Measurements from ENCODE around the gene SERTAD3. TPM values are rescaled to one million over a fixed set of nuclear protein-coding genes. Genes with fewer than 3 reads are reported as not detected.

The SERTAD3 gene
- total and polyA plus RNA-seq, 2 of the 8 experiments (the other 6 are each of a cell fraction or from before 2014, with no cell fraction given): 15.1 to 32.1 TPM

DNA sequence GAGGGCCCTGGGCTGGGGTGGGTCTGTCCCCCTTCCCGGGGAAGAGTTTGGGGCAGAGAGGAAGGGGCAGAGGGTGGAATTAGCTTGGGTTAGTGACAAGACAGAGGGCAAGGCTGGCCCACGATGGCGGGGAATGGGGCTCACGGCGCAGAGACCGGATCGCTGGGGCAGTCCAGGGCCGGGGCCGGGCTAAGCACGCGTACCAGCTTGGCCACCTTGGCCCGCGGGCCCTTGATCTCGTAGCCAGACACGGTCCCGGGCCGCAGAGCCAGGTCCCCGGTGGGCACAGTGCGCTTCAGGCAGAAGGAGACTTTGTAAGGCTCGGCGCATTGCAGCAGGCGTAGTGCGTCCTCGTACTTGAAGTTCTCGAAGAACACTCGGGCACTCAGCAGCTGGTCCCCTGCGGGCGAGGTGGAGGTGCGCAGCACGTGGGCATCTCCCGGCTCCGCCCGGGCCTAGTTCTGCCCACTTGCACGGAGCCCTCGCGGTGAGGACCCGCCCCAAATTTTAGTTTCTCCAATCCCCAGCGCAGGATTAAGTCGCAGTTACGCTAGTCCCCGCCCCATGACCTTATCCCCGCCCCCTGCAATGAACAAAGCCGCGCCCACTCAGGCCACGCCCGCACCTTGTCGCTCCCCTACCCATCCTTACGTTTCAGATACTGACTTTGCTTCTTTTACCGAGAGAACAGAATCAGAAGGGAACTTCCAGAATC is 45.6 kb downstream of the SERTAD3 start:
- peak overlapping the region; percentile 75; the same call in 1 of the 2 replicates for H2BK12ac ChIP-seq (ENCODE audit: low read depth, low read length)
- H2BK120ac ChIP-seq (replicated peaks; ENCODE audit: low read depth, low read length): no peak overlapping the region
- peaks cover 0 to 8% (median 5%) of the 10 kb centered on the region in 4 experiments; a peak in 6 of 7 replicates for H3K27me3 ChIP-seq (replicated peaks in 1 of 4; ENCODE audit: control insufficient read depth in 3 of 4, extremely low read depth in 1 of 4, insufficient read depth in 3 of 4, low read length in 3 of 4)
- peak overlapping the region in 1 of 4 experiments; percentile 17; a peak in 2 of 8 replicates for H3K4me3 ChIP-seq (ENCODE audit: extremely low read depth in 1 of 4, insufficient read depth in 2 of 4, low read depth in 3 of 4, low read length in 4 of 4)
- no peak overlapping the region for H2AK5ac ChIP-seq (ENCODE audit: low read depth, low read length)
- ChIA-PET CTCF (ENCODE audit: partially characterized antibody) (interaction anchor here (2.5 kb wide), 1 partner anchor 22 kb away, joined by 12 read pairs; no protein-coding TSS in a partner anchor), POLR2A (ENCODE audit: partially characterized antibody) (interaction anchor here (0.6 to 5.4 kb wide), 6 partner anchors 9 to 28 kb away, joined by 3 to 24 read pairs (median 5); partner anchors contain the start of gene SERTAD1)
- no peak overlapping the region for H3K27ac ChIP-seq (ENCODE audit: low read depth, low read length)
- DNase-seq (ENCODE audit: low read depth in 1 of 2, low spot score in 2 of 2) (peak in 1 of 2 experiments; percentile 86), FAIRE-seq (peak; percentile 48)
- H4K8ac ChIP-seq (ENCODE audit: extremely low read depth, insufficient read depth, low read length): no peak overlapping the region
- H3K4me2 ChIP-seq (ENCODE audit: insufficient read depth in 1 of 2, low read depth in 2 of 2, low read length in 2 of 2): peak overlapping the region; percentile 47 to 61
- no peak overlapping the region for H2AFZ ChIP-seq (ENCODE audit: low read length)
- H3K79me2 ChIP-seq (ENCODE audit: control insufficient read depth in 1 of 2, insufficient read depth in 2 of 2, low read length in 2 of 2): no peaks in the 10 kb centered on the region
- H2BK5ac ChIP-seq (ENCODE audit: low read depth, low read length): no peak overlapping the region
- no peak overlapping the region for H3K9ac ChIP-seq (replicated peaks in 1 of 4; ENCODE audit: extremely low read depth in 1 of 4, low read depth in 3 of 4, low read length in 3 of 4)
- no peak overlapping the region for H3K23ac ChIP-seq (ENCODE audit: insufficient read length)
- no peak overlapping the region for H3K14ac ChIP-seq (ENCODE audit: insufficient read length)
- no peak overlapping the region for H3K56ac ChIP-seq (replicated peaks; ENCODE audit: insufficient read length, low read depth, low read length)
- no peaks in the 10 kb centered on the region for H3K79me1 ChIP-seq (ENCODE audit: low read depth, low read length)
- no peak overlapping the region for H2BK20ac ChIP-seq (ENCODE audit: low read length)
- no peak overlapping the region for H3K4ac ChIP-seq (replicated peaks; ENCODE audit: insufficient read length, low read depth, low read length)
- peaks cover 0 to 1% of the 10 kb centered on the region in 2 experiments for H4K20me1 ChIP-seq (replicated peaks in 1 of 2; ENCODE audit: control insufficient read depth in 1 of 2, insufficient read depth in 2 of 2, low read length in 2 of 2)
- H2BK15ac ChIP-seq (ENCODE audit: low read length): peak overlapping the region; percentile 100
- 48% methylated on average over 45 of the region's 49 CpGs; no CpG with 5 or more reads in 1 of the 2 experiments for WGBS, 2 experiments (ENCODE audit: extremely low coverage in 1 of 2, insufficient coverage in 1 of 2, insufficient read length in 1 of 2, insufficient replicate concordance in 2 of 2, low coverage in 1 of 2, low lambda C conversion rate in 2 of 2, missing lambda C conversion rate in 1 of 2)
- peak overlapping the region; percentile 95 for H3K18ac ChIP-seq (ENCODE audit: extremely low read depth, low read length)
- no peaks in the 10 kb centered on the region for H3K36me3 ChIP-seq (ENCODE audit: control insufficient read depth in 2 of 4, insufficient read depth in 4 of 4, low read length in 3 of 4)
- H4K91ac ChIP-seq (replicated peaks; ENCODE audit: insufficient read length, low read length): no peak overlapping the region
- no peak overlapping the region for H4K5ac ChIP-seq (ENCODE audit: insufficient read length, low read depth, low read length)
- H3K23me2 ChIP-seq (ENCODE audit: low read depth, low read length): peaks cover 3% of the 10 kb centered on the region; the same call in 1 of the 2 replicates
- no peaks in the 10 kb centered on the region for H3K9me3 ChIP-seq (ENCODE audit: insufficient read depth in 2 of 2, low read depth in 1 of 2, low read length in 1 of 2)
- peaks cover 0 to 5% (median 4%) of the 10 kb centered on the region in 4 experiments; a peak in 5 of 7 replicates for H3K4me1 ChIP-seq (replicated peaks in 1 of 4; ENCODE audit: control insufficient read depth in 3 of 4, insufficient read depth in 4 of 4, low read length in 3 of 4)
- TF ChIP-seq RNF2 (IDR thresholded peaks at IDR 0.05; ENCODE audit: borderline replicate concordance, low read depth, low read length, missing control alignments, poor library complexity, severe bottlenecking) (no peak), FOSL1 (IDR thresholded peaks at IDR 0.05; ENCODE audit: insufficient read depth, low read depth, low read length) (no peak), SAP30 (IDR thresholded peaks at IDR 0.05; ENCODE audit: insufficient read depth, insufficient replicate concordance, low read length) (no peak), RAD21 (IDR thresholded peaks at IDR 0.05 in 1 of 2, conservative IDR thresholded peaks at IDR 0.05 in 1 of 2; ENCODE audit: low read depth in 2 of 2, low read length in 2 of 2) (no peak), KDM4A (IDR thresholded peaks at IDR 0.05; ENCODE audit: low read depth, low read length, severe bottlenecking) (peak; percentile 54), TAF1 (IDR thresholded peaks at IDR 0.05; ENCODE audit: low read depth, low read length) (0 out of 2 replicates have a peak, but pooled peaks have one; percentile 22), POLR2A (IDR thresholded peaks at IDR 0.05; ENCODE audit: control extremely low read depth in 1 of 2, low read depth in 2 of 2, low read length in 2 of 2) (no peak), YY1 (IDR thresholded peaks at IDR 0.05; ENCODE audit: low read depth, low read length) (no peak)
- TF ChIP-seq, protein P1, sequence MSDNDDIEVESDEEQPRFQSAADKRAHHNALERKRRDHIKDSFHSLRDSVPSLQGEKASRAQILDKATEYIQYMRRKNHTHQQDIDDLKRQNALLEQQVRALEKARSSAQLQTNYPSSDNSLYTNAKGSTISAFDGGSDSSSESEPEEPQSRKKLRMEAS (IDR thresholded peaks at IDR 0.05): peak; percentile 98
- TF ChIP-seq, protein P2, sequence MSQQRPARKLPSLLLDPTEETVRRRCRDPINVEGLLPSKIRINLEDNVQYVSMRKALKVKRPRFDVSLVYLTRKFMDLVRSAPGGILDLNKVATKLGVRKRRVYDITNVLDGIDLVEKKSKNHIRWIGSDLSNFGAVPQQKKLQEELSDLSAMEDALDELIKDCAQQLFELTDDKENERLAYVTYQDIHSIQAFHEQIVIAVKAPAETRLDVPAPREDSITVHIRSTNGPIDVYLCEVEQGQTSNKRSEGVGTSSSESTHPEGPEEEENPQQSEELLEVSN (IDR thresholded peaks at IDR 0.05): peak; percentile 96
